Measurements from ENCODE around the gene ILKAP.

The ILKAP gene

DNA sequence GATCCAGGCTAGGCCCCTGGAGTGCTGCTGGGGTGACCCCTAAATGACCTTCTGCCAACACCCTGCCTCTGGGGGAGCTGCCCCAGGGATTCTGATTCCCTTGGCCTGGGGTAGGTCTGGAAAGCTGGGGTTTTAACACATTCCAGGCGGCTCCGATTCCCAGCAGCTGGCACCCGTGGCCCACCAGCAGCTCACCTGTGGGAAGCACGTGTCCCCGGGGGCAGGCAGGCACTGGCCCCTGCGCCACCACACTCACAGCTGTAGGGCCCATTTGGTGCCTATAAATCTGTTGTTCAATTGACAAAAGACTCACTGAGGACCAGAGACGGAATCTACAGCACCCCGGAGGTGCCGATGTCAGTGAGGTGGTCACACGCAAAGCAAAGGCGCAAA lies 69.1 kb downstream of the ILKAP start:
- Histone ChIP-seq H3K36me3 (no peaks in the 10 kb centered on the region), H3K9me3 (no peaks in the 10 kb centered on the region), H3K27me3 (no peaks in the 10 kb centered on the region), H3K4me1 (ENCODE audit: control insufficient read depth in 1 of 2, insufficient read depth in 1 of 2, low read depth in 1 of 2, low read length in 1 of 2) (peaks cover 6 to 9% of the 10 kb centered on the region in 2 experiments), H3K4me3 (ENCODE audit: low read depth in 1 of 2, low read length in 1 of 2) (no peak overlapping the region), H3K27ac (no peak overlapping the region)
- TF ChIP-seq, protein P1, sequence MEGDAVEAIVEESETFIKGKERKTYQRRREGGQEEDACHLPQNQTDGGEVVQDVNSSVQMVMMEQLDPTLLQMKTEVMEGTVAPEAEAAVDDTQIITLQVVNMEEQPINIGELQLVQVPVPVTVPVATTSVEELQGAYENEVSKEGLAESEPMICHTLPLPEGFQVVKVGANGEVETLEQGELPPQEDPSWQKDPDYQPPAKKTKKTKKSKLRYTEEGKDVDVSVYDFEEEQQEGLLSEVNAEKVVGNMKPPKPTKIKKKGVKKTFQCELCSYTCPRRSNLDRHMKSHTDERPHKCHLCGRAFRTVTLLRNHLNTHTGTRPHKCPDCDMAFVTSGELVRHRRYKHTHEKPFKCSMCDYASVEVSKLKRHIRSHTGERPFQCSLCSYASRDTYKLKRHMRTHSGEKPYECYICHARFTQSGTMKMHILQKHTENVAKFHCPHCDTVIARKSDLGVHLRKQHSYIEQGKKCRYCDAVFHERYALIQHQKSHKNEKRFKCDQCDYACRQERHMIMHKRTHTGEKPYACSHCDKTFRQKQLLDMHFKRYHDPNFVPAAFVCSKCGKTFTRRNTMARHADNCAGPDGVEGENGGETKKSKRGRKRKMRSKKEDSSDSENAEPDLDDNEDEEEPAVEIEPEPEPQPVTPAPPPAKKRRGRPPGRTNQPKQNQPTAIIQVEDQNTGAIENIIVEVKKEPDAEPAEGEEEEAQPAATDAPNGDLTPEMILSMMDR (IDR thresholded peaks at IDR 0.05), result no peak

DNA sequence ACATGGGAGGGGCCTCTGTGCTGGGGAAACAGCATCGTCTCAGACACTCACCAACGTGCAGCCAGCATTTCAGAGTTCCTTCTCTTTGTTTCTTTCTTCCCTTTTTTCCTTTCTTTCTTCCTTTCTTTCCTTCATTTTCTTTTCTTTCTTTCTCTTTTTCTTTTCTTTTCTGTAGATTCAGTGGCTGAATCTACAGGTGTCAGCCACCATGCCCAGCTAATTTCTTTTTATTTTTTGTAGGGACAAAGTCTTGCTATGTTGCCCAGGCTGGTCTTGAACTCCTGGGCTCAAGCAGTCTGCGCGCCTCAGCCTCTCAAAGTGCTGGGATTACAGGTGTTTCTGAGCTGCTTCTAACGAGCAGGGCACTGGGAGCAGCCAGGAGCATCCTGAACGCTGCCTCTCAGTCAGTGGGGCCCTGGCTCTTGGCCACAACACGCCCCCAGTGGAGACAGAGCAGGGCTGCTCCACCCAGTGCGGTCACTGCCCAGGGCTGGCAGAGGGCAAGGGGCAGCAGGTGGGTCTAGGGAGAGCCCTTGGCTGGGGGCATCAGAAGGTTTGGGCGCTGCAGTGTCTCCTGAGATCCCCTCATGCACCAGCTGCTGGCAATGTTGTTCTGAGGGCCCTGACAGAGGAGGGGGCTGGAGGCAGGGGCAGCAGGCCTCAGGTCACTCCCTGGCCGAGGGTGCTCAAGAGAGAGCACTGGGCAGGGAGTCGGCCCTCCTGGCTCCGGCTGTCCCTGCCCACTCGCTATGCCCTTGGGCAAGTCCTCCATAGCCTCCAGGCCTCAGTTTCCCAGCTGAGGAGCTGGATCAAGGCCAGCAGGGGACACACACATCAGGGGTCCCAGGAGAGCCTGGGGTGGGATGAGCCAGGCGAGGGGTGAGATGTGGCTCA lies 69.7 kb downstream of the ILKAP start:
- Histone ChIP-seq H3K4me3 (ENCODE audit: low read depth in 1 of 2, low read length in 1 of 2) (no peak overlapping the region), H3K4me1 (ENCODE audit: control insufficient read depth in 1 of 2, insufficient read depth in 1 of 2, low read depth in 1 of 2, low read length in 1 of 2) (peaks cover 6 to 9% of the 10 kb centered on the region in 2 experiments), H3K27me3 (no peaks in the 10 kb centered on the region), H3K9me3 (no peaks in the 10 kb centered on the region), H3K36me3 (no peaks in the 10 kb centered on the region), H3K27ac (no peak overlapping the region)
- TF ChIP-seq, protein P1 (IDR thresholded peaks at IDR 0.05), result no peak

DNA sequence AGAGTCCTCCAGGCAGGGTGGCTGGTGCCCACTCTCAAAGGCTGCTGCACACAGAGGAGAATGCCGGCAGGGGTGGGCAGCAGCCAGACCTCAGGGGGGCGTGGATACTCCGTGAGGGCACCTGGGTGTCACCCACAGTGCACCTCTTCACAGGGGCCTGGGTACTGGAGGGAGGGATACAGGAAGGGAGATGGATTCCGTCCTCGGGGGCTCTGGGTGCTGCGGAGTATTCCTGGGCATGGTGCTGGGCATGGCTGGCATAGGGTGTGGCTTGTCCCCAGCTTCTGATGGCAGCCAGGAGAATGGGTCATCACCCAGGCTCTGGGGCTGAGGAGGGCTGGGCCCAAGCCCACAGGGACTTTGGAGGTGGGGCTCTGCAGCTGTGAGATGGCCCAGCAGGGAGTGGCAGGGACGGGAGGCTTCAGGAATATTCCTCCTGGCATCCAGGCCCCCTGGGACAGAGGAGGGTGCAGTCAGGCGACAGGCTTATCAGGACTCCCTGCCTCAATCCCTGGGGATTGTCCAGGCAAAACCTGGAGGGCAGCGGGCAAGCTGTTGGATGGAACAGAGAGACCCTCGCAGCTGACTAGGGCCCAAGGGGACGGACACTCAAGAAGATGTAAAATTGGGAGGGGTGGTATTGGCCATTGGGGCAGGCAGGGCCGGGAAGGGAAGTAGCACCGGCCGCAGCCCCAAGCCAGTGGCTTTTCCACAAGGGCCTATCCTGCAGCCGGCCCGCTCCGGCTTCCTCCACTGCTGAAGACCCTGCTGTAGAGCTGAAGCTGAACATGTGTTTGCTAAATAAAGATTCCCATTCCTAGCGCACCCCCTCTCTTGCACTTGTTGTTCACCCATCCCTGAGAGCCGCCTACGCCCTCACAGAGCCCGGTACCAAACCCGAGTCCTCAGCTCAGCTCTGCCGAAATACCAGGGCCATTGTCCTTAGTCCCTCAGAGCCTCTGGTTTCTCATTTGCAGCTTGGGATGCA lies 70.7 kb downstream of the ILKAP start:
- Histone ChIP-seq H3K4me3 (ENCODE audit: low read depth in 1 of 2, low read length in 1 of 2) (no peak overlapping the region), H3K27ac (no peak overlapping the region), H3K4me1 (ENCODE audit: control insufficient read depth in 1 of 2, insufficient read depth in 1 of 2, low read depth in 1 of 2, low read length in 1 of 2) (peaks cover 6 to 9% of the 10 kb centered on the region in 2 experiments), H3K27me3 (peaks cover 4% of the 10 kb centered on the region), H3K36me3 (no peaks in the 10 kb centered on the region), H3K9me3 (no peaks in the 10 kb centered on the region)
- TF ChIP-seq, protein P1 (IDR thresholded peaks at IDR 0.05), result no peak

DNA sequence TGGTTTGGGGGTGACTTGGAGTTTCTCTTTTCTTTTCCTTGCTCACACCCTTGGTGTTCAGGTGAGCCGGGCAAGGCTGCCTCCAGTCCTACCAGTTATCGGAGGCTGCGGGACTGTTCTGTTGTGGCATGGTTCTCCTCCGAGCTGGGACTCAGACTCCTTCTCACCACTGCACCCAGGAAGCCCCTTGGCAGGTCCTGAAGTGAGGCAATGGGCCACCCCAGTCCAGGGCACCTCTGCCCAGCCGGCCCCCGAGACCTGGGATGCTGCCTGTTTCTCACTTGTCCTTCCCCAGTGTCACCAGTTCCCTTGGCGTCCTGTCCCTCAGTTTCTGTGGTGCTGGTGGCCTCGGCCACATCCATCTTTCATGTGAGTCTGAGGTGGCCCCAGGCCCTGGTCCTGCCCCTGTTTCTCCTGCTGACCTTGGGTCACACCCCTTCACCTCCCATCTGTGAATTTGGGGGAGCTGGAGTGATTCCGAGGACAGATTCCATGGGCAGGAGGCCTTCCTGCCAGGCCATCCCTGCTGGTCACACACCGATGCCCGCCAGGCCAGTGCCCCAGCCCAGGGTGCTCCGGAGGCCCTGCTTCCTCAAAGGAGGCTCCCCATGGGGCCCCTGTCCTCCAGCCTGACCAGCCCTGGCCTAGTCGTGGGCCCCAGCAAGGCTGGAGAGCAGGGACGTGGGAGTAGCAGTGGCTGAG lies 71.6 kb downstream of the ILKAP start:
- Histone ChIP-seq H3K4me1 (ENCODE audit: control insufficient read depth in 1 of 2, insufficient read depth in 1 of 2, low read depth in 1 of 2, low read length in 1 of 2) (peaks cover 0 to 1% of the 10 kb centered on the region in 2 experiments), H3K27me3 (peaks cover 12% of the 10 kb centered on the region), H3K36me3 (no peaks in the 10 kb centered on the region), H3K27ac (no peak overlapping the region), H3K9me3 (no peaks in the 10 kb centered on the region), H3K4me3 (ENCODE audit: low read depth in 1 of 2, low read length in 1 of 2) (no peak overlapping the region)
- TF ChIP-seq, protein P1 (IDR thresholded peaks at IDR 0.05), result no peak

Data from neutrophil (primary cell).